Muscle layer of colon (tissue), 2 donors: ENCODE results near the gene KDM2B.

Source experiments
- H3K27ac ChIP-seq: one replicate; pipeline ENCODE4 v1.7.0; 2013; ENCODE audit warnings: low read depth, mild to moderate bottlenecking, low read length, moderate library complexity
- H3K27me3 ChIP-seq, 2 donors: one replicate each; pipeline ENCODE4 v1.7.0; 2013; ENCODE audit warnings: low read length in 2 of 2, mild to moderate bottlenecking in 2 of 2; ENCODE audit not compliant: insufficient read depth in 2 of 2, control insufficient read depth in 1 of 2
- H3K36me3 ChIP-seq: one replicate; pipeline ENCODE4 v1.7.0; 2013; ENCODE audit warnings: mild to moderate bottlenecking, low read length; ENCODE audit not compliant: insufficient read depth
- H3K4me1 ChIP-seq: one replicate; pipeline ENCODE4 v1.7.0; 2013; ENCODE audit warnings: mild to moderate bottlenecking, low read length; ENCODE audit not compliant: insufficient read depth
- H3K4me3 ChIP-seq, 2 donors: one replicate each; pipeline ENCODE4 v1.7.0; 2013; ENCODE audit warnings: low read length in 2 of 2, low read depth in 1 of 2, mild to moderate bottlenecking in 1 of 2, moderate library complexity in 1 of 2
- H3K9ac ChIP-seq: one replicate; pipeline ENCODE4 v1.7.0; 2013; ENCODE audit warnings: low read length
- H3K9me3 ChIP-seq: one replicate; pipeline ENCODE4 v1.7.0; 2013; ENCODE audit warnings: mild to moderate bottlenecking, low read length
- donor health status: abdominal sarcoma.
- donor health status: Adenocarcinoma of cecum.

Gene KDM2B

GRCh38 chr12:121533394-121534090, 47.3 kb downstream of the KDM2B start:
- no peaks in the 10 kb centered on the region for H3K27me3 ChIP-seq
- no peak overlapping the region for H3K4me3 ChIP-seq
- H3K36me3 ChIP-seq = peaks cover 4% of the 10 kb centered on the region
- no peak overlapping the region for H3K9ac ChIP-seq
- no peaks in the 10 kb centered on the region for H3K9me3 ChIP-seq
- H3K27ac ChIP-seq = peak overlapping the region; percentile 23
- H3K4me1 ChIP-seq = peaks cover 26% of the 10 kb centered on the region

GRCh38 chr12:121532503-121533393, 48.1 kb downstream of the KDM2B start:
- Histone ChIP-seq H3K4me3 (no peak overlapping the region), H3K9me3 (no peaks in the 10 kb centered on the region), H3K4me1 (peaks cover 21% of the 10 kb centered on the region), H3K27ac (no peak overlapping the region), H3K36me3 (peaks cover 9% of the 10 kb centered on the region), H3K9ac (no peak overlapping the region), H3K27me3 (no peaks in the 10 kb centered on the region)

- no peak overlapping the region for H3K27ac ChIP-seq
- H3K4me3 ChIP-seq = no peak overlapping the region
- H3K36me3 ChIP-seq = peaks cover 11% of the 10 kb centered on the region
- H3K27me3 ChIP-seq = no peaks in the 10 kb centered on the region
- H3K9me3 ChIP-seq = no peaks in the 10 kb centered on the region
- H3K9ac ChIP-seq = no peak overlapping the region
- H3K4me1 ChIP-seq = peaks cover 21% of the 10 kb centered on the region
Observed at GRCh38 chr12:121531356-121531750, 49.5 kb downstream of the KDM2B start.

GRCh38 chr12:121530600-121531355, 50.0 kb downstream of the KDM2B start:
- H3K36me3 ChIP-seq = peaks cover 11% of the 10 kb centered on the region
- no peak overlapping the region for H3K27ac ChIP-seq
- peaks cover 19% of the 10 kb centered on the region for H3K4me1 ChIP-seq
- H3K4me3 ChIP-seq = no peak overlapping the region
- no peaks in the 10 kb centered on the region for H3K9me3 ChIP-seq
- no peaks in the 10 kb centered on the region for H3K27me3 ChIP-seq
- no peak overlapping the region for H3K9ac ChIP-seq

- peaks cover 11% of the 10 kb centered on the region for H3K36me3 ChIP-seq
- no peak overlapping the region for H3K4me3 ChIP-seq
- H3K27ac ChIP-seq = no peak overlapping the region
- peaks cover 10% of the 10 kb centered on the region for H3K4me1 ChIP-seq
- no peaks in the 10 kb centered on the region for H3K27me3 ChIP-seq
- no peak overlapping the region for H3K9ac ChIP-seq
- H3K9me3 ChIP-seq = no peaks in the 10 kb centered on the region
Observed at GRCh38 chr12:121529184-121529583, 51.6 kb downstream of the KDM2B start.

- H3K27ac ChIP-seq = no peak overlapping the region
- H3K27me3 ChIP-seq = no peaks in the 10 kb centered on the region
- H3K4me1 ChIP-seq = peaks cover under 1% of the 10 kb centered on the region
- no peak overlapping the region for H3K4me3 ChIP-seq
- H3K9ac ChIP-seq = no peak overlapping the region
- H3K36me3 ChIP-seq = peaks cover 7% of the 10 kb centered on the region
- no peaks in the 10 kb centered on the region for H3K9me3 ChIP-seq
Observed at GRCh38 chr12:121525411-121525810, 55.4 kb downstream of the KDM2B start.

GRCh38 chr12:121524196-121524916, 56.5 kb downstream of the KDM2B start:
- peaks cover 9% of the 10 kb centered on the region for H3K36me3 ChIP-seq
- H3K9ac ChIP-seq = no peak overlapping the region
- H3K9me3 ChIP-seq = no peaks in the 10 kb centered on the region
- no peak overlapping the region for H3K27ac ChIP-seq
- H3K4me3 ChIP-seq = no peak overlapping the region
- H3K27me3 ChIP-seq = no peaks in the 10 kb centered on the region
- no peaks in the 10 kb centered on the region for H3K4me1 ChIP-seq

- H3K4me1 ChIP-seq = no peaks in the 10 kb centered on the region
- no peak overlapping the region for H3K4me3 ChIP-seq
- no peak overlapping the region for H3K27ac ChIP-seq
- H3K9ac ChIP-seq = no peak overlapping the region
- no peaks in the 10 kb centered on the region for H3K9me3 ChIP-seq
- H3K36me3 ChIP-seq = peaks cover 13% of the 10 kb centered on the region
- H3K27me3 ChIP-seq = no peaks in the 10 kb centered on the region
Observed at GRCh38 chr12:121523741-121524140, 57.1 kb downstream of the KDM2B start.

GRCh38 chr12:121522971-121523370, 57.9 kb downstream of the KDM2B start:
- no peaks in the 10 kb centered on the region for H3K4me1 ChIP-seq
- H3K4me3 ChIP-seq = no peak overlapping the region
- H3K36me3 ChIP-seq = peaks cover 11% of the 10 kb centered on the region
- H3K9ac ChIP-seq = no peak overlapping the region
- H3K9me3 ChIP-seq = no peaks in the 10 kb centered on the region
- H3K27ac ChIP-seq = no peak overlapping the region
- H3K27me3 ChIP-seq = no peaks in the 10 kb centered on the region

GRCh38 chr12:121520586-121521086, 60.2 kb downstream of the KDM2B start:
- peaks cover 7% of the 10 kb centered on the region for H3K36me3 ChIP-seq
- no peak overlapping the region for H3K27ac ChIP-seq
- H3K4me1 ChIP-seq = no peaks in the 10 kb centered on the region
- H3K9me3 ChIP-seq = no peaks in the 10 kb centered on the region
- no peak overlapping the region for H3K9ac ChIP-seq
- no peaks in the 10 kb centered on the region for H3K27me3 ChIP-seq
- no peak overlapping the region for H3K4me3 ChIP-seq
